Ectodermal cell (in vitro differentiated cells): Measurements from ENCODE around the gene TM4SF4. TPM values are rescaled to one million over a fixed set of nuclear protein-coding genes. Genes with fewer than 3 reads are reported as not detected.

Experiments
- H3K27ac ChIP-seq: 2 replicates; pipeline ENCODE4 v1.7.0; 2013; ENCODE audit warnings: mild to moderate bottlenecking, low read depth, low read length; ENCODE audit not compliant: insufficient read depth, poor library complexity, severe bottlenecking
- H3K27me3 ChIP-seq: 2 replicates; pipeline ENCODE4 v1.7.0; 2013; ENCODE audit warnings: mild to moderate bottlenecking, low read length; ENCODE audit not compliant: insufficient read depth, control insufficient read depth, poor library complexity, severe bottlenecking
- H3K36me3 ChIP-seq: one replicate; pipeline ENCODE4 v1.7.0; 2013; ENCODE audit warnings: low read length; ENCODE audit not compliant: control insufficient read depth, insufficient read depth
- H3K4me1 ChIP-seq: one replicate; pipeline ENCODE4 v1.7.0; 2013; ENCODE audit warnings: low read length; ENCODE audit not compliant: control insufficient read depth, insufficient read depth
- H3K4me3 ChIP-seq: 2 replicates; pipeline ENCODE4 v1.7.0; 2013; ENCODE audit warnings: low read depth, low read length, control low read depth; ENCODE audit not compliant: insufficient read depth
- H3K9me3 ChIP-seq: 2 replicates; pipeline ENCODE4 v1.7.0; 2013; ENCODE audit warnings: mild to moderate bottlenecking, low read length, moderate library complexity; ENCODE audit not compliant: control insufficient read depth
- WGBS, 2 experiments: methylation state at CpG; one replicate each; pipeline ENCODE4 v1.1.7; 2013; ENCODE audit warnings: missing lambda C conversion rate in 2 of 2; 5-methylcytosine and 5-hydroxymethylcytosine counted together
- polyA plus RNA-seq, 4 experiments: library from polyadenylated mRNA; stranded (reverse); fragments of 50-300 nt; gene quantifications; one replicate each; pipeline ENCODE4 v1.2.3, GENCODE V29; 2013

Gene TM4SF4
- polyA plus RNA-seq (2013, experiment 1 of 4), result not detected
- not detected for polyA plus RNA-seq (2013, experiment 2 of 4)
- polyA plus RNA-seq (2013, experiment 3 of 4), result not detected
- polyA plus RNA-seq (2013, experiment 4 of 4), result not detected

GRCh38 chr3:149474250-149474817 is at the start of gene TM4SF4:
Gene TM4SF4 (plus strand): TSS chr3:149474697. CDS start chr3:149474878, 181 bp downstream.
- no peaks in the 10 kb centered on the region for H3K27me3 ChIP-seq
- no peaks in the 10 kb centered on the region for H3K4me1 ChIP-seq
- H3K4me3 ChIP-seq, result no peak within 1 kb of the TSS
- no peak within 1 kb of the TSS for H3K27ac ChIP-seq
- H3K36me3 ChIP-seq, result no peaks in the 10 kb centered on the region
- 91 to 92% methylated on average over 5 of the region's 5 CpGs for WGBS, 2 experiments
- H3K9me3 ChIP-seq, result no peaks in the 10 kb centered on the region

- H3K36me3 ChIP-seq, result no peaks in the 10 kb centered on the region
- WGBS, 2 experiments, result 78 to 92% methylated on average over 2 of the region's 2 CpGs
- no peak overlapping the region for H3K27ac ChIP-seq
- no peaks in the 10 kb centered on the region for H3K9me3 ChIP-seq
- H3K27me3 ChIP-seq, result no peaks in the 10 kb centered on the region
- peaks cover 12% of the 10 kb centered on the region for H3K4me1 ChIP-seq
- H3K4me3 ChIP-seq, result no peak overlapping the region
Measured at GRCh38 chr3:149424918-149425317, 49.6 kb upstream of the TM4SF4 start.

GRCh38 chr3:149426325-149426724 is 48.2 kb upstream of the TM4SF4 start:
- no peak overlapping the region for H3K27ac ChIP-seq
- WGBS, 2 experiments, result 45 to 60% methylated on average over 2 of the region's 2 CpGs
- no peaks in the 10 kb centered on the region for H3K27me3 ChIP-seq
- H3K9me3 ChIP-seq, result no peaks in the 10 kb centered on the region
- peaks cover 12% of the 10 kb centered on the region for H3K4me1 ChIP-seq
- no peaks in the 10 kb centered on the region for H3K36me3 ChIP-seq
- H3K4me3 ChIP-seq, result no peak overlapping the region

- Histone ChIP-seq H3K4me1 (peaks cover 12% of the 10 kb centered on the region), H3K36me3 (no peaks in the 10 kb centered on the region), H3K9me3 (no peaks in the 10 kb centered on the region), H3K27me3 (no peaks in the 10 kb centered on the region), H3K4me3 (no peak overlapping the region), H3K27ac (no peak overlapping the region)
- WGBS, 2 experiments, result 100% methylated on average over 2 of the region's 2 CpGs
Measured at GRCh38 chr3:149428087-149428486, 46.4 kb upstream of the TM4SF4 start.

- Histone ChIP-seq H3K27me3 (no peaks in the 10 kb centered on the region), H3K9me3 (no peaks in the 10 kb centered on the region), H3K4me3 (no peak overlapping the region), H3K36me3 (no peaks in the 10 kb centered on the region), H3K4me1 (peaks cover 12% of the 10 kb centered on the region), H3K27ac (no peak overlapping the region)
- WGBS, 2 experiments, result 83 to 100% methylated on average over 1 of the region's 1 CpG
Measured at GRCh38 chr3:149430216-149430615, 44.3 kb upstream of the TM4SF4 start.

GRCh38 chr3:149432149-149432548 is 42.3 kb upstream of the TM4SF4 start:
- Histone ChIP-seq H3K27ac (no peak overlapping the region), H3K4me3 (no peak overlapping the region), H3K4me1 (no peaks in the 10 kb centered on the region), H3K36me3 (no peaks in the 10 kb centered on the region), H3K9me3 (no peaks in the 10 kb centered on the region), H3K27me3 (no peaks in the 10 kb centered on the region)
- WGBS, 2 experiments, result 89% methylated on average over 1 to 2 of the region's 2 CpGs

GRCh38 chr3:149435996-149436885 is 38.3 kb upstream of the TM4SF4 start:
- H3K4me1 ChIP-seq, result no peaks in the 10 kb centered on the region
- no peaks in the 10 kb centered on the region for H3K9me3 ChIP-seq
- H3K27me3 ChIP-seq, result no peaks in the 10 kb centered on the region
- H3K4me3 ChIP-seq, result no peak overlapping the region
- H3K27ac ChIP-seq, result no peak overlapping the region
- WGBS, 2 experiments, result 86 to 94% methylated on average over 6 of the region's 6 CpGs
- no peaks in the 10 kb centered on the region for H3K36me3 ChIP-seq

GRCh38 chr3:149437286-149437685 is 37.2 kb upstream of the TM4SF4 start:
- H3K4me1 ChIP-seq, result no peaks in the 10 kb centered on the region
- no peak overlapping the region for H3K27ac ChIP-seq
- 93 to 95% methylated on average over 1 to 3 of the region's 3 CpGs for WGBS, 2 experiments
- no peaks in the 10 kb centered on the region for H3K9me3 ChIP-seq
- H3K4me3 ChIP-seq, result no peak overlapping the region
- H3K27me3 ChIP-seq, result no peaks in the 10 kb centered on the region
- H3K36me3 ChIP-seq, result no peaks in the 10 kb centered on the region

- H3K27ac ChIP-seq, result no peak overlapping the region
Measured at GRCh38 chr3:149437710-149438109, 36.8 kb upstream of the TM4SF4 start.

GRCh38 chr3:149438981-149439380 is 35.5 kb upstream of the TM4SF4 start:
- Histone ChIP-seq H3K36me3 (no peaks in the 10 kb centered on the region), H3K27me3 (no peaks in the 10 kb centered on the region), H3K27ac (no peak overlapping the region), H3K4me3 (no peak overlapping the region), H3K9me3 (no peaks in the 10 kb centered on the region), H3K4me1 (no peaks in the 10 kb centered on the region)

More at GRCh38 chr3:149437710-149438109, 36.8 kb upstream of the TM4SF4 start:
- Histone ChIP-seq H3K4me1 (no peaks in the 10 kb centered on the region), H3K4me3 (no peak overlapping the region), H3K27me3 (no peaks in the 10 kb centered on the region), H3K36me3 (no peaks in the 10 kb centered on the region), H3K9me3 (no peaks in the 10 kb centered on the region)
